ENCODE results near the gene MYRFL. TPM values are rescaled to one million over a fixed set of nuclear protein-coding genes. Genes with fewer than 3 reads are reported as not detected.

The MYRFL gene
- total RNA-seq, 4 donors from 2014 or later, result 0.48 to 0.68 TPM; not detected in 2

- Histone ChIP-seq H3K27me3 (no peaks in the 10 kb centered on the region), H3K27ac (no peak overlapping the region), H3K36me3 (peaks cover 0 to 9% (median 2%) of the 10 kb centered on the region in 4 donors), H3K4me1 (no peaks in the 10 kb centered on the region), H3K9me3 (peaks cover 8 to 9% of the 10 kb centered on the region in 2 donors), H3K4me3 (no peak overlapping the region)
- 67 to 68% methylated on average over 4 of the region's 4 CpGs for whole genome bisulfite sequencing, 2 donors (ENCODE audit: low coverage in 1 of 2)
- TF ChIP-seq POLR2AphosphoS5 (IDR thresholded peaks at IDR 0.05), result no peak
- TF ChIP-seq POLR2A (IDR thresholded peaks at IDR 0.05), result no peak
- no peak for TF ChIP-seq EP300 (IDR thresholded peaks at IDR 0.05; ENCODE audit: low read depth)
- TF ChIP-seq, protein P1, sequence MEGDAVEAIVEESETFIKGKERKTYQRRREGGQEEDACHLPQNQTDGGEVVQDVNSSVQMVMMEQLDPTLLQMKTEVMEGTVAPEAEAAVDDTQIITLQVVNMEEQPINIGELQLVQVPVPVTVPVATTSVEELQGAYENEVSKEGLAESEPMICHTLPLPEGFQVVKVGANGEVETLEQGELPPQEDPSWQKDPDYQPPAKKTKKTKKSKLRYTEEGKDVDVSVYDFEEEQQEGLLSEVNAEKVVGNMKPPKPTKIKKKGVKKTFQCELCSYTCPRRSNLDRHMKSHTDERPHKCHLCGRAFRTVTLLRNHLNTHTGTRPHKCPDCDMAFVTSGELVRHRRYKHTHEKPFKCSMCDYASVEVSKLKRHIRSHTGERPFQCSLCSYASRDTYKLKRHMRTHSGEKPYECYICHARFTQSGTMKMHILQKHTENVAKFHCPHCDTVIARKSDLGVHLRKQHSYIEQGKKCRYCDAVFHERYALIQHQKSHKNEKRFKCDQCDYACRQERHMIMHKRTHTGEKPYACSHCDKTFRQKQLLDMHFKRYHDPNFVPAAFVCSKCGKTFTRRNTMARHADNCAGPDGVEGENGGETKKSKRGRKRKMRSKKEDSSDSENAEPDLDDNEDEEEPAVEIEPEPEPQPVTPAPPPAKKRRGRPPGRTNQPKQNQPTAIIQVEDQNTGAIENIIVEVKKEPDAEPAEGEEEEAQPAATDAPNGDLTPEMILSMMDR (IDR thresholded peaks at IDR 0.05), result no peak
- in situ Hi-C loops (cut with MboI; ENCODE audit: low pct_ligation_motif_present in 1 of 4, low pct_unique_long_range_greater_than_20kb in 1 of 4, low sequenced_read_pairs in 3 of 4) (no loop called here), intact Hi-C loops (cut with DNase I; ENCODE audit: low total_unique reads) (no loop called here)
- DNase-seq, result no peak
These were observed 14.0 kb upstream of the MYRFL start for GRCh38 chr12:69810870-69811498.

- H3K9me3 ChIP-seq, result no peaks in the 10 kb centered on the region
- intact Hi-C loops (cut with DNase I; ENCODE audit: low total_unique reads) (no loop called here), in situ Hi-C loops (cut with MboI; ENCODE audit: low pct_ligation_motif_present in 1 of 4, low pct_unique_long_range_greater_than_20kb in 1 of 4, low sequenced_read_pairs in 3 of 4) (no loop called here)
- H3K4me3 ChIP-seq, result no peak overlapping the region
- H3K27ac ChIP-seq, result no peak overlapping the region
- no peak for TF ChIP-seq POLR2AphosphoS5 (IDR thresholded peaks at IDR 0.05)
- TF ChIP-seq POLR2A (IDR thresholded peaks at IDR 0.05), result no peak
- TF ChIP-seq, protein P1 (IDR thresholded peaks at IDR 0.05), result no peak
- TF ChIP-seq EP300 (IDR thresholded peaks at IDR 0.05; ENCODE audit: low read depth), result no peak
- H3K36me3 ChIP-seq, result peaks cover 0 to 11% (median 0%) of the 10 kb centered on the region in 4 donors
- WGBS, 2 donors (ENCODE audit: low coverage in 1 of 2), result 73 to 91% methylated on average over 3 of the region's 3 CpGs
- H3K4me1 ChIP-seq, result no peaks in the 10 kb centered on the region
- H3K27me3 ChIP-seq, result no peaks in the 10 kb centered on the region
- no peak for DNase-seq
These were observed 8.9 kb upstream of the MYRFL start for GRCh38 chr12:69816082-69816481.

DNA sequence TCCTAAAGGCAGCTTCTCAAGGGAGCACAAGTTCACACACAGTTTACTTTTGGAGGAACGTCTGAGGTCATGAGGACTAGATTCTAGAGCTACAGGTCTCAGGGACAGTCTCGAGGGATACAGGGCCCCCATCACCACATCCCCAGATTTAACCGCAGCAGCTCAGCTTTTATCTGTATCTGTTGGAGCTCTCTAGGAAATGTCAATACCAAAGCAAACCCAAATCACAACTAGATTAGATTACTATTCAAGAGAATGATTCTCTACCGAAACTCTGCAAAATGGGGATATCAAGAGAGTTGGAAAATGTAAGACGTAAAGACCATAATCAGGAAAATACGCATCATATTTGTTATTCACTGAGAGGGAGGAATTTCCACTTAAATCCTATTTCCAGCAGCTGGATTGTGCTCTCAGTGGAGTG is 4.0 kb upstream of the MYRFL start:
- 60 to 77% methylated on average over 5 to 6 of the region's 6 CpGs for WGBS, 2 donors (ENCODE audit: low coverage in 1 of 2)

DNA sequence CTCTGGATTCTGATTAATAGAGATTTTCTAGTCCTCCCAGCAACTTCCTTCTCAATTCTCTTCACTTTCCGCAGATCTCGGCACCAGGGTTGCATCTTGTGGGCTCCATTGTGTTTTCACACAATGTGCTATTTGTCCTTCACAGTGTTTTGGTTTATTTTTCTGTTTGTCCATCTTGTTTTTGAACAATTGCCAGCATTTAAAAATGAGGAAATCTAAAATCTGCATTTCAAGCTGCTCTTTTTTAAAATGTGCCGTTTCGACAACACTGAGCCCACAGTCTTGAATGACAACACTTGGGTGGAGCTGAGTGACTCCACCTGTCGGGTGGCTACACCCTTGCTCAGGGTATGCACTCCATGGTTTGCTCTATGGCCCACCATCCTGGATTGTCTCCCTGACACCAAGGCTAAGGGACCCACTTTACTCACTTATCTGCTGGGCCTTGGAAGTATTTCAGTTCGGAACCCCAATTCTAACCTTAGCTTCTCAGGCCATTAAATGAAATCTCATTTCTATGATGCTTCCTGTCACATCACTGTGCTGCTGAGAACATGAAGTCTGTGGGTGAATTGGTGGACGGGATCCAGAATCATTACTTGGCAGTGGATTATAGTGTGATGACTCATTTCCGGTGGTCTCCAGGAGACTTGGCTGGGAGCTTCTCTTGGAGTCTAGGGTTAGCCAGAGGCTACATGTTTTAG is 3.4 kb upstream of the MYRFL start:
- intact Hi-C loops (cut with DNase I; ENCODE audit: low total_unique reads), result no loop called here
- in situ Hi-C loops (cut with MboI; ENCODE audit: low pct_ligation_motif_present in 1 of 4, low pct_unique_long_range_greater_than_20kb in 1 of 4, low sequenced_read_pairs in 3 of 4), result no loop called here
- Histone ChIP-seq H3K4me1 (peaks cover 0 to 9% (median 4%) of the 10 kb centered on the region in 4 donors), H3K9me3 (no peaks in the 10 kb centered on the region), H3K4me3 (no peak overlapping the region), H3K27me3 (no peaks in the 10 kb centered on the region), H3K27ac (no peak overlapping the region), H3K36me3 (peaks cover 0 to 4% (median 0%) of the 10 kb centered on the region in 4 donors)
- WGBS, 2 donors (ENCODE audit: low coverage in 1 of 2), result 49 to 75% methylated on average over 2 to 8 of the region's 8 CpGs
- no peak for TF ChIP-seq POLR2A (IDR thresholded peaks at IDR 0.05)
- no peak for TF ChIP-seq POLR2AphosphoS5 (IDR thresholded peaks at IDR 0.05)
- TF ChIP-seq, protein P1 (IDR thresholded peaks at IDR 0.05), result no peak
- no peak for TF ChIP-seq EP300 (IDR thresholded peaks at IDR 0.05; ENCODE audit: low read depth)
- DNase-seq, result no peak

More for the DNA sequence above, 4.0 kb upstream of the MYRFL start:
- Histone ChIP-seq H3K9me3 (no peaks in the 10 kb centered on the region), H3K4me3 (no peak overlapping the region), H3K27ac (no peak overlapping the region), H3K36me3 (peaks cover 0 to 7% (median 0%) of the 10 kb centered on the region in 4 donors), H3K4me1 (peaks cover 0 to 9% (median 4%) of the 10 kb centered on the region in 4 donors), H3K27me3 (no peaks in the 10 kb centered on the region)
- in situ Hi-C loops (cut with MboI; ENCODE audit: low pct_ligation_motif_present in 1 of 4, low pct_unique_long_range_greater_than_20kb in 1 of 4, low sequenced_read_pairs in 3 of 4) (no loop called here), intact Hi-C loops (cut with DNase I; ENCODE audit: low total_unique reads) (no loop called here)
- TF ChIP-seq POLR2A (IDR thresholded peaks at IDR 0.05) (no peak), EP300 (IDR thresholded peaks at IDR 0.05; ENCODE audit: low read depth) (no peak), POLR2AphosphoS5 (IDR thresholded peaks at IDR 0.05) (no peak)
- TF ChIP-seq, protein P1 (IDR thresholded peaks at IDR 0.05), result no peak
- no peak for DNase-seq
